ENCODE measurements around the gene CLSTN2.

CLSTN2 gene

DNA sequence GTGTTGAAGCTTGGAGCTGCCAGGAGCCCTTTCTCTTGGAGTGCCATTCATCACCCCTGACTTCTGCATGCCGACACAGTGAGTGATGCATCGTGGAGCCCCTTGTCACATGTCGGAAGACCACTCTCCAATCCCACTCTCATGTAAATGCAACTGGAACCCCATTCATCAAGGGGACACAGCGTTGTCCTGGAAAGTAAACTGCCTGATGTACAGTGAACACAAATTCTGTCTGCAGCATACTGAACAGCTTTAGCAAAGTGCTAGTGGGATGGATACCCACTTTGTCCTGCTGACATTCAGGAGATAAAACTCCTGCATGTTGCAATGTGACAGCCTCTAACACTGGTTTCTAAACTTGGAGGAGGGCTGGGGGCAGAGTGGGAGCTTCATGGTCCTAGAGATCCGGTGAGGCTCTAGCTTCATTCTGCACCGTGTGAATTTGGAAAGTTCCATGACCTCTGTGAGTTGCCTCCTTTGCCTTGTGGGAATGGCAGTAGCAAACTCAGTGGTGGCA is 194.8 kb downstream of the CLSTN2 start:
- no peak for FAIRE-seq
- no peak for DNase-seq (ENCODE audit: extremely low spot score, insufficient read length, low read depth)

DNA sequence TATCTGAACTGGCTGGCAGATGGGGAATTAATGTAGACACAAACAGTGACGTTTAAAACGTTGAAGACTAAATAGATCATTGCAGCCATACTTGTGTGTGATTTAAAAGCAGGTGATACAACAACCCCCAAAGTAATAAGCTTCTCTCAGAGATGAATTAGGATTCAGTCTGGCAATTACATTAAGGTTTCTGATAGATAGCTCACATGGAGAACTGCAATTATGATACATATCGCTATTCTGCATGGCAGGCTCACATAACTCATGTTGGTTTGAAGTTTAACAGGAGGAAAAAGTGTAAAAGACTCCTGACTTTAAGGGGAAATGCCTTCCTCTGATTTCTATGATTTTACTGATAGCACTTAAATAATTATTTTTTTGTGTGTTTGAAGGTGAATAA is 196.9 kb downstream of the CLSTN2 start:
- DNase-seq (ENCODE audit: extremely low spot score, insufficient read length, low read depth) (no peak), FAIRE-seq (no peak)

DNA sequence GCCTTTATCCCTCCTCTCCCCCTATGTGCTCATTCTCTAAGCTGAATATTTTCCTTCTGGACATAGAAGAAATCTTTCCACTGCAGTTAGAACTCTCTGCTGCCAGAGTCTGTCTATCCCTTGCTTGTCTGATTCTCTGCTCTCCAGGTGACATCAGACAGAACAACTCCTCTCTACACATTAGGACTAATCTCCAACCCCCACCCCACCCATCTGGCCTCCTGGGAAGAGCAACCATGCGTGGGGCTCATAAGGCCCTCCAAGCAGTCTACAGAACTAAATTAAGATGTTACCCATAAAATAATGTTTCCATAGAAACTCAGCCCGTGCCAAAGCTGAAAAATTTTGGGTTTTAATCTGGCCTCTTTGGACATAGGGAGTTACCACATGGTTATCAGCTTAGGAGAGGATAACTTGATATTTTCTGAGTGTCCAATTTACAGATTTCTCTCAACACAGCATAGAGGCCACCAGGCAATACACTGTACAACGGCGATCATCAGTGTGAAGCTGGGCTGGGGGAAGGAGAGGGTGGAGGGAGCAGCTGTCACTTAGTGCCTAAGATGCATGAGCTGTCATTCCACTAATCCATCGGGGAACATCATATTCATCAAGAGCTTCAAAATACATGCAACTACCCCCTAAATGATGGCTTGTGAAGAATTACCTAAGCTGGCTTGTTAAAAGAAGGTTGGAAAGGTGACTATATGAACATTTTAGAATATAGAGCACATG is 199.4 kb downstream of the CLSTN2 start:
- FAIRE-seq (no peak), DNase-seq (ENCODE audit: extremely low spot score, insufficient read length, low read depth) (no peak)

DNA sequence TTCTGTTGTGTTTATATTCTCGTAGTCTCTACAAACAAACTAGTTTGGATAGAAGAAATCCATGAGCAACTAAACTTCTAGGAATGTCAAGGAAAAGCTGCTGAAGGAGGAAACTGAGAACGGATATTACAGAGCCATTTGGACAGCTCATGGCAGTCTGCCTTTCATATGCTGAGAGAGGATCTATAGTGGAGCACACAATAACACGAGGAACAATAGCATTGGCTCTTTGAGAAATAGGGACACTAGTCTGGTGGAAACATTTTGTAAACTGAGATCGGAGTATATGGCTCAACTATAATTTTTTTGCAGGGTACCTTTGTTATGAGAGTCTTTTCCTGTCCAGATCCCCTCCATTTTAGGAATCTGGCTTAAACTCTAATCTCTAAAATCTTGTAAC is 200.5 kb downstream of the CLSTN2 start:
- DNase-seq (ENCODE audit: extremely low spot score, insufficient read length, low read depth), result no peak
- FAIRE-seq, result no peak

DNA sequence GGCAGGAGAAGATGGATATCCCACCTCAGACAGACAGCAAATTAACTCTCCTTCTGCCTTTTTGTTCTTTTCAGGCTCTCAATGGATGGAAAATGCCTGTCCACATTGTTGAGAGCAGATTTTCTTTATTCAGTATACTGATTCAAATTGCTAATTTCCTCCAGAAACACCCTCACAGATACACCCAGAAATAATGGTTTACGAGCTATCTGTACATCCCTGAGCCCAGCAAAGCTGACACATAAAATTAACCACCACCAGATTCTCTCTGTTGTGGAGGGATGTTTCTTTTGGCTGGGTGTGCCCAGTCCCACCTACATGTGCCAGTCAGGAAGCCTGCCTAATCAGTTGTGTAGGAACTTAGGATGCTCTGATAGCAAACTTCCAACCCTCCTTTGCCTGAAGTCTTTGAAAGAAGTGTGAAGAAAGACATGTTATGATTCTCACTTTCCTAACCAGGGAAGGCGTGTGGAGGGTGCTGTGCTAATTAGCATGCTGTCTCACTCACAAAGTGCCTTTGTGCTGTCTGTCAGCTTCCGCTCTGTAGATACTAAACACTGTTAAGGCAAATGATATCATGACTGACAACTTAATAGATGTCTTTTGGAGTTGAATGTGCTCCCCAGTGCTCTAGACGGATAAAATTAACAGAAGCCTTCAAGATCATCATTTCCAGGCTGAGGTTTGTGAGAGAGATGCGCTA is 208.5 kb downstream of the CLSTN2 start:
- no peak for FAIRE-seq
- no peak for DNase-seq (ENCODE audit: extremely low spot score, insufficient read length, low read depth)

DNA sequence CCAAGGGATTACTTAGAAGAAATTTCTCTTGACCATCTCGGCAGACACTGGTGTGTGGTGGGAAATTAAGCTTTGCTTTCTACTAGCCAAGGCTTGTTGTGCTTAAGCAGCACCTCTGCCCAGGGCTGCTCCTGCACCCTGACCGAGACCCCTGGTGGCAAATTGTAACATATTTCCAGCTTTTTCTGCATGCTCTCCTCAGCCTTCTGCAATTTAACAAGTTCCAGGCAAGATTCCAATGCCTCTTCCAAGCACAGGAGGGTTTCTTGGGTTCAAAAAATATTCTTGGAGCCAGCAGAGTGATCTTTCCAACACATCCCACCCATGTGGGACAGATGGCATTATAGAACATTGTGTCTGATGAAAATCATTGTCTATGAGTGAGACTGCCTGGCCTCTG is 210.5 kb downstream of the CLSTN2 start:
- FAIRE-seq (no peak), DNase-seq (ENCODE audit: extremely low spot score, insufficient read length, low read depth) (no peak)

DNA sequence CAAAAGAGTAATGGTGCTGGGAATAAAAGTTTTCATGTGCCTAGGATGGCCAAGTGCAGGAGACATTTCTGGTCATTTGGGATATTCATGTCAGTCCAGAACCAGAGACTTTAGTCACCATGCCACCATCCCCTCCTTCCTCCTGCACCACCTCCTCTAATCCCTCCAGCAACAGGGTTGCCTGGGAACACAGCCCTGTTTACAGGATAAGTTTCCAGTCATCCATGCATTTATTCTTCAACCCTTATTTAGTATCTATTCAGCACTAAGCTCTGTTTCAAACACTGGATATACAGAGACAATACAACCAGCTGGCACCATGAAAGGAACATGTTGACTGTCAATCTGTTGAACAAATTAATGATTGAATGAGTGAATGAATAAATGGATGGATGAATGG is 211.7 kb downstream of the CLSTN2 start:
- DNase-seq (ENCODE audit: extremely low spot score, insufficient read length, low read depth), result no peak
- FAIRE-seq, result no peak

DNA sequence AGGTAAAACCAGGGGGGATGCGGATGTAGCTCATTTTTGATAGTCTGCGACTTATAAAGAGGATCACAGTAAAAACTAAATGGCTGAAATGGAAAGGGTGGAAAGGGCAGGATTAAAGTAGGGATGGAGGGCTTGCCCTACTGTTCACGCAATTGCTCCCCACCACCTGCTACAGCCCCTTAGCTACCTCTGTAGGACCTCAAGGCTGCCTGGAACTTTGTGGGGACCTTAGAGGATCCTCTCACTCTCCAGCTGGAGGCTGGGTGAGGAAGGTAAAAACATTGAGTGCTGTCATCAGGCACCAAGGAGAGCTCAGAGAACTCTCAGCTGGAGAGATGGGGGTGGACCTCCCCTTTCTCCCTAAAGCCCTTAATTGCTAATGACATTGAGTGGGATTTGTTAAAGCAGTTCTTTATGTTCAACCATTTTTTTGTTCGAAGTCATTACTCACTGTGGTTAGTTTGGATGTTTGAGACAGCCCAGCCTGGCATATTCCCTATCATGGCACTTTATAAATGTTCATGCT is 213.0 kb downstream of the CLSTN2 start:
- FAIRE-seq, result no peak
- no peak for DNase-seq (ENCODE audit: extremely low spot score, insufficient read length, low read depth)

DNA sequence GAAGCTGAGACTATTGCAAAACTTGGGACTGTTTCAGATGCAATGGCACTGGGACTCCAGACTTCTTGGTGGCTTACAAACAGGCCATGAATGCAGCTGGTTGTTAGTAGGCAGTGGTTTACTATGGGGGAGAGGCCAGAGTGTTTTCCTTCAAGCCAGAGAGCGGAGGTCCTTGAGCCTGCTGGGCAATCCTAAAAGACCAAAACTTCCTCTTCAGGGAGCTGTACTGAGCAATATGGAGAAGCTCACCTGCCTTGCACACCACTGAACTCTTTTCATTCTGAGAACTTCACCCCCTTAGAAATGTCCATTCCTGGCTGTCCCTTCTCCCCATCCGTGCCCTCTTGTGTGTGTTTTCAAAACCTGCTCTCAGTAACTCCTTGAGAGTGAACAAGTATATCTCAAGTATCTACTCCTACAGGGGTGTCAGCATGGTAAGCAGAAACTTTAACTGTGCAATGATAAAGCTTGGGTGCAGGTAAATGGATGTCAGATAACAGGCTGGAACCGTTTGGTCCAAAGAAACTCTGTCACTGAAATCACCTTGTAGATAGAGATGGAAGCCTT is 213.9 kb downstream of the CLSTN2 start:
- FAIRE-seq (no peak), DNase-seq (ENCODE audit: extremely low spot score, insufficient read length, low read depth) (no peak)

DNA sequence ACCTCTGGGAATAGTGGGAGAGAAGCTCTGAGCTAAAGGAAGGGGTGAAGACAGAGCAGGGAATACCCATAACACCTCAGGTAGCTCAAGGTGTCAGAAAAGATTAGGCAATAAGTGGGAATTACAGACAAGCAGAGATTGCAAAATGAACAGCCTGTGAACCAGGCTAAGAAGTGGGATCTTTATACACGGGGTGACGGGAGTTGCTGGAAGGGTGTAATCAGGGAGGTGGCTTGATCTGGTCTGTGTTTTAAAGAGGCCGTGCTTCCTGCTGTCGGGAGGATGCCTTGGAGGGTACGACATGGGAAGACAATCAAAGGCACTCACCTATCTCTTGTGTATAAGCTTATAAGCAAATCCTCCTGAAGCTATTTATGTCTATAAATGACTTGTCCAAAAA is 216.3 kb downstream of the CLSTN2 start:
- no peak for FAIRE-seq
- no peak for DNase-seq (ENCODE audit: extremely low spot score, insufficient read length, low read depth)

DNA sequence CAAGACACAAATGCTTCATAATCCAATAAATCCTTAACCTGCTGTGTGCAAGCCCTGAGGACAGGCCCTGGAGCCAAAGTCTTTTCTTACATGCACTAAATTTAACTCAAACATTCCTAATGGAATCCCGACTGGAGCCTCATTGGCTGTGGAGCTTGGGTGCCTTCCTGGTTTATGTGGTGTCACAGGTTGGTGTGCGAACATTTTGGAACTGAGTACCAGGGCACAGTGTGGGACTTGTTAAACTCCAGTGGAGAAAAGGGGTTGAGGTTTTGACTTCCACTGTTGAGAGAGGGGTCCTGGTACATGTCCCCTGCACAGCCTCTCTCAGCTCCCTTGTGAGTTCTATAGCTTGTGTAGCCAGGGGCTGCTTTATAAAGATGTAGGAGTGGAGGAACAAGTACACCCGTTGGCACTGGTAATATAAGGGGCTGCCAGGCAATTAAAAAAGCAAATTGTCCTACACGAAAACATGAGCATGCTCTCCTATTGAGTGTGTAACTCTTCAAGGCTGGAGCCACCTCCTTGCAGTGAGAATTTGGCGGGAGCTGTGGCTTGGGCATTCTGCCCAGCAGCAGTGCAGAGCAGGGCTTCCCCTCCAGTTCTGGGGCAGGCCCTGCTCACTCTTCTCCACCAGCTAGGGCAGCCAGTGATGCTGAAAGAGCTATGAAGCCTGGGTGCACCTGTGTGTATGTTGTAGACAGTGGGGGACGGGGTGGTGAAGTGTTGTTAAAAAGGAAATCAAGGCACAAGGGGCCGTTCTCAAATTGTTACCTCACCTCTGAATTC is 218.1 kb downstream of the CLSTN2 start:
- no peak for FAIRE-seq
- DNase-seq (ENCODE audit: extremely low spot score, insufficient read length, low read depth), result no peak

DNA sequence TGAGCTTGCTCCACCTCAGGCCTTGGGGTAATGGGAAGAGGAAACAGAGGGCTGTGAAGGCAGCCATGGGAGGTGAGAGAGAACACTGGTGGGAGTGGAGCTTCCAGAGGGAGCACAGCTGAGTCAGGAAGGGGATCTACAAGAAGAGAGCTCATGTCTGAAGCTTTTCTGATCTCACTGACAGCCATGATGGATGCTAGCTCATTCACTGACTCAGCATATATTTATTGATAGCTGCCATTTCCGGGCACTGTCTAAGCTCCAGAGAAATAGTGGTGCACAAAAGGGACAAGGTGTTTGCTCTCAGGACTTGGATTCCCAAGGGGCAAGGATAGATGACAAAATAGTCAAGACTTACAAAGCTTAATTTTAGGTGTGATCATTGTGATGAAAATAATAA is 218.8 kb downstream of the CLSTN2 start:
- FAIRE-seq (no peak), DNase-seq (ENCODE audit: extremely low spot score, insufficient read length, low read depth) (no peak)

DNA sequence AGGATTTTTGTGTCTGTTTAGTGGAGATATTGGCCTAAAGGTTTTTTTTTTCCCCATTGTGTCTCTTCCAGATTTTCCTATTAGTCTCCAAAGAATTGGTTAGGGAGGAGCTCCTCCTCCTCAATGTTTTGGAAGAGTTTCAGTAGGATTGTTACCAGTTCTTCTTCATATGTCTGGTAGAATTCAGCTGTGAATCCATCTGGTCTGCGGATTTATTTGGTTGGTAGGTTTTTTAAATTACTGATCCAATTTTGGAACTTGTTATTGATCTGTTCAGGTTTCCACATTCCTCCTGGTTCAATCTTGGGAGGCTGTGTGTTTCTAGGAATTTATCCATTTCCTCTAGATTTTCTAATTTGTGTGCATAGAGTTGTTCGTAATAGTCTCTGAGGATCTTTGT is 222.2 kb downstream of the CLSTN2 start:
- FAIRE-seq, result no peak
- no peak for DNase-seq (ENCODE audit: extremely low spot score, insufficient read length, low read depth)

DNA sequence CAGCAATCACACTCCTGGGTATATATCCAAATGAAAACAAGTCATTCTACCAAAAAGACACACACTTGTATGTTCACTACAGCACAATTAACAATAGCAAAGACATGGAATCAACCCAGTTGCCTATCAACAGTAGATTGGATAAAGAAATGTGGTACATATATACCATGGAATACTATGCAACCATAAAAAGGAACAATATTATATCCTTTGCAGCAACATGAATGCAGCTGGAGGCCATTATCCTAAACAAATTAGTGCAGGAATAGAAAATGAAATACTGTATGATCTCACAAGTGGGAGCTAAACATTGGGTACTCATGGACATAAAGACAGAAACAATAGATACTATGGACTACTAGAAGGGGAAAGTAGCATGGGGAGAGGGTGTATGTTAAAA is 224.7 kb downstream of the CLSTN2 start:
- DNase-seq (ENCODE audit: extremely low spot score, insufficient read length, low read depth), result no peak
- FAIRE-seq, result no peak

DNA sequence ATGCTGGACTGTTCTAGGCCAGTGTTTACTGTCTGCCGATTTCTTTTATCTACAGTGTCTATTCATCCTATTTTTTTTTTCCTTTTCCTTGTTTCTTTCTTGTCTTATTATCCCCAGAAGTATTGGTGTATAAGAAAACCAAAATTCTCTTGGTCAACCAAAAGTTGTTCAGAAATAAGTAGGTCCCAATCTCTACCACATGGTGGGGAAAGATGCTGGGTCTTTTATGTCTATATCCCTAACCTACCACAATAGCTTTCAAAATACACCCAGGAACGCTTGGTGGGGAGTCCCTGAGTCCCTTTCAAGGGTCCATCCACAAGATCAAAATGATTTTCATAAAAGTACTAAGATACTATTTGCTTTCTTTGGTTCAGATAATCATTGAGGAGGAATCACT is 225.6 kb downstream of the CLSTN2 start:
- DNase-seq (ENCODE audit: extremely low spot score, insufficient read length, low read depth) (no peak), FAIRE-seq (no peak)

DNA sequence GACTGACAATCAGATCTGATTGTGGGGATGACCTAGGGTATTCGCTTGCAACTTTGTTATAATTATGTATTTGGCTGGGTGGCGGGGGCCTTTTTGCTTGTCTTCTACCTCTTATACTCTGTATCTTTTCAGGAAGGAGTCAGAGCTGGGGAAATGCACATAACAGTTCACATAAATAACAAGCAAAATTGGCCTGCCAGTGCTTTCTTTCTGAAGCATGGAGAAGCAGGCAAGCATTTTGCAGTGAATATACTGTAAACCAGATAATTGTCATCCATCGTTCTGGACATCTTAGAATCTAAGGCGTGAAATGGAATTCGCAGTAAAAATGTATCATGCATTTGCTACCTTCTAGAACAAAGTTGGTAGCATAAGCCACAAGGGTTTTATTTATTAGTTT is 227.6 kb downstream of the CLSTN2 start:
- no peak for DNase-seq (ENCODE audit: extremely low spot score, insufficient read length, low read depth)
- no peak for FAIRE-seq

DNA sequence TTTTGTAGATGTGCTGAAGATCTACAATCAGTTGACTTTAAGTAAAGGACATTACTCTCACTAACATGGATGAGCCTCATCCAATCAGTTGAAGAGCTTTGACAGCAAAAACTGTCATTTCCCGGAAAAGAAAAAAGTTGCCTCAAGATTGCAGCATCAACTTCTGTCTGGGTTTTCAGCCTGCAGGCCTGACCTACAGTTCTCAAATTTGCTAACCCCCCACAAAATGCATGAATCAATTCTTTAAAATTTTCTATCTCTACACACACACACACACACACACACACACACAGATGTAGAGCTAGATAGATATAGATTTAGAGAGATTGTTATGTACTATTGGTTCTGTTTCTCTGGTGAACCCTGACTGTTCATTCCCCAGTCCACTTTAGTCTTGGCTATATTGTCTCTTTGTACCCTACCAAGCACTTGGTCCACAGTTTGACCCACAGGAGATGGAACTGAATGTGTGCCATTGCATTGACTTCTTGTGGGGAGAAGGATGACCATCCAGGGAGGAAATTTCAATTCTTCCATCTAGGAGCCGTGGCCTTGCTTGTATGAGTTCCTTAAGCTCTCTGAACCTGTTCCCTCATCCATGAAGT is 228.3 kb downstream of the CLSTN2 start:
- DNase-seq (ENCODE audit: extremely low spot score, insufficient read length, low read depth), result no peak
- FAIRE-seq, result no peak

DNA sequence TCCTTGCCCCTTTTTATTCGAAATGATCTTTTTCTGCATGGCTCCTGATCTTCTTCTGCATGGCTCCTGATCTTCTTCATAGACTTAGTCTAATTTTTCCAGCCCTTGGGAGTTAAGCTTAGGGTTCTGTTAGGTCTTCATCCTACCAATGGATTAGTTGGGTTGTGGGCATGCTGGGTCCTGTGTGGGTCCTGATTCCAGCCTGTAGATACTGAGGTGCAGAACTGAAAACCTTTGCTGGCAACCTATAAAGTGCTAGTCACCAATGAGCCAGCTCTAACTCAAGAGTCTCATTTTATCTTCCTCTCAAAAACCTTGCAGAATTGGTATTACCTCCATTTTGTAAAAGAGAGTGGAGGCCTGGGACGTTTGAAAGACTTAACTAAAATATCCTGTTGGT is 229.2 kb downstream of the CLSTN2 start:
- DNase-seq (ENCODE audit: extremely low spot score, insufficient read length, low read depth), result no peak
- no peak for FAIRE-seq

DNA sequence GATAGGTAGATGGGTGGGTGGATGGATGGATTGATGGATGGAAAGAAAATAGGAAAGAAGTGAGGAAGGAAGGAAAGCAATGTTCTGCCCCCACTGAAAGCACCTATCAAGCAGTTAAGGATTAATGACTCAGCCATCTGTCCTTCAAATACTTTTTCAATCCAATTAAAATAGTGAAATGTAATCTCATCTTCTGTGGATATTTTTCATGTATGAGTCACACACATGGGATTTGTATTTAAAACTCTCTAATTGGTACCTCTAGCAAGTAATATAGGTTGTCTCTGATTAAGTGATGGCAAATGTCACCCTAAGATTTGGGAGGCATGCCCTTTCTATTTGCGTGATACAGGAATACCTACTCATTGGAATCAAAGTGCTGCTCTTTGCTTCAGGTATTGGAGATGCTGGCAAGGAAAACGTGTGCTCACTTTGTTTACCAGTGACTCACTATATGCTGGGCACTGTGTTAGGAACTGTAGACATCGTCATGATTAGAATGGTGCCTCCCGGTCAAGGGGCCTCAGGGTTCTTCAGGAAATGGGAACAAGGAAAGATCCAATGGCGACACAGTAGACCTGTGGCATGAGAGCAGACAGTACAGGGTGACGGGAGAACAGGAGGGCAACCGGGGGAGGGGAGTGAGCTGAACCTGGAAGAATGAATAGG is 230.1 kb downstream of the CLSTN2 start:
- DNase-seq (ENCODE audit: extremely low spot score, insufficient read length, low read depth) (no peak), FAIRE-seq (no peak)

Measured in GM18507 (cell line).